ENCODE data around the gene HVCN1.

HVCN1 gene

GRCh38 chr12:110699591-110700445 lies 10.9 kb upstream of the HVCN1 start:
- DNase-seq (ENCODE audit: low read depth in 3 of 3), result no peak

GRCh38 chr12:110698171-110698902 lies 9.4 kb upstream of the HVCN1 start:
- DNase-seq (ENCODE audit: low read depth in 3 of 3), result peak; percentile 60 to 73 (median 66)

GRCh38 chr12:110697236-110697635 lies 8.3 kb upstream of the HVCN1 start:
- no peak for DNase-seq (ENCODE audit: low read depth in 3 of 3)

DNA sequence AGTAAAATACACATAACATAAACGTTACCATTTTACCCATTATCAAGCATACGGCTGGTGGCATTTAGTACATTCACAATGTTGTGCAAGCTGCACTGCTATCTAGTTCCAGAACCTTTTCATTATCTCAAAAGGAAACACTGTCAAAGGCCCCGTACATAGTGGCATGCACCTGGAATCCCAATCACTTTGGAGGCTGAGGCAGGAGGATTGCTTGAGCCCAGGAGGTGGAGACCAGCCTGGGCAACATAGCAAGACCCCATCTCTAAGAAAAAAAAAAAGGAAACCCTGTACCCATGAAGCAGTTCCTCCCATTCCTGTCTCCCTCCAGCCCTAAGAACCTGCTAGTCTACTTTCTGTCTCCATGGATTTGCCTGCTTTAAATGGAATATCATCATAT lies 7.4 kb upstream of the HVCN1 start:
- DNase-seq (ENCODE audit: low read depth in 3 of 3), result no peak

- DNase-seq (ENCODE audit: low read depth in 3 of 3), result no peak
These were observed 5.5 kb upstream of the HVCN1 start for GRCh38 chr12:110694330-110694901.

DNA sequence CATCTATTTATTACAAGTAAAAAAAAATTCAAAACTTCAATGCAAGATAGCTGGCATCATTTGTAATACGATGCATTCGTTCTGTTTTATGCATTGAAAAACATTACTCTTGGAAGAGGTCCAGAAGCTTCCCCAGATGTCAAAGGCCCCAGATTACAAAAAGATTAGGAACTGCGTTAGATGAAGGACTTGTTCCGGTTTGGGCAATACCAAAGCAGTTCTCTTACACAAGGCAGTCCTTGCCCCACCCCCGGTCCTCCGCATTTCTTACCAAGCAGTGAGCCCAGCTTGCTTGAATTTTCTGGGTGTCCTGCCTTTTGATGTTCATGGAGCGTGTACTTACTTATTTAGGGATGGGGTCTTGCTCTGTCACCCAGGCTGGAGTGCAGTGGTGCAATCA lies 4.8 kb upstream of the HVCN1 start:
- DNase-seq (ENCODE audit: low read depth in 3 of 3), result no peak

DNA sequence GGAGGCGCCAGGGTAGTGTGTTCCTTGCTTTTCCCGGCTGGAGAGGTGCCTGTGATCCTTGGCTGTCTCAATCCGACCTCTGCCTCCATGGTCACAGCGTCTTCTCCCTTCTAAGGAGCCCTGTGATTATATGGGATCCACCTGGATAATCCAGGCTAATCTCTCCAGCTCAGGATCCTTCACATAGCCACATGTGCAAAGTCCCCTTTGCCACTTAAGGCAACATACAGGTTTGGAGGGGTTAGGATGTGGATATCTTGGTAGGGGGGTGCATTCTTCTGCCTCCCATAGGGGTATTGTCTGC lies 1.2 kb upstream of the HVCN1 start:
- no peak for DNase-seq (ENCODE audit: low read depth in 3 of 3)

DNA sequence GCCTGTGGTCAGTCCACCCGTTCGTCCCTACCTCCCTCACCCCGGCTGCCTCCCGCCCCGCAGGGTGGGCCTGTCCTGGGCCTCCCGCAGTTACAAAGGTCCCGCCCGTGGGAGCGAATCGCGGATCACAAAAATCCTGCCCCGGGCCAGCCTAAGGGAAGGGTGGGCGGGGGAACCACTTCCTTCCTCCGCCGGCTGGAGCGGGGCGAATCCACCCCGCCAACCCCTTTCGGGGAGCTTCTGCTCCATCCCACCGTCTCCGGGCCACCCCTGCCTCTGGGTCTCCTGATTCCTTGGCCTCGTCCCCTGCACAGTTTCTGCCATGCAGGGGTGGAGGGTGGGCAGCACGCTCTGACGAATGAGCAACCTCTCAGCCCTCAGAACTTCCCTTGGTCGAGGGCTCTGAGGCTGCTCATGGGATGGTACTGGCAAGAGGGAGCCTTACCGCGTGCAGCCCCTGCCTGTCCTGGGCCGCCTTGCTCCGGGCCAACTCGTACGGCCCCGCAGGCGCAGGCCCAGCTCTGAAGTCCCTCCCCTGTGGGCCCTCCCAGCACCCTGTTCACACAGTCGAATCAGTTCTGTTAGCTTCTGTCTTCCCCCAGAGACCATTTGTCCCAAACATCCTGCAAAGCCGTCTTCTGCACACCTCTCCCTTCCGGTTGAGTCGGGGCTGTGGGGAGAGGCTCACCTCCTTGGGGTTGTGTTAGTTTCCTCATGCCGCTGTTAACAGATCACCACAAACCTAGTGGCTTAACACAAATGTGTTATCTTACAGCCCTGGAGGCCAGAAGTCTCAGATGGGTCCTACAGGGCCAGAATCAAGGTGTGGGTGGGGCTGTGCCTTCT lies 589 bp upstream of the HVCN1 start:
- peak in 2 of 3 donors; percentile 19 to 33 for DNase-seq (ENCODE audit: low read depth in 3 of 3)

DNA sequence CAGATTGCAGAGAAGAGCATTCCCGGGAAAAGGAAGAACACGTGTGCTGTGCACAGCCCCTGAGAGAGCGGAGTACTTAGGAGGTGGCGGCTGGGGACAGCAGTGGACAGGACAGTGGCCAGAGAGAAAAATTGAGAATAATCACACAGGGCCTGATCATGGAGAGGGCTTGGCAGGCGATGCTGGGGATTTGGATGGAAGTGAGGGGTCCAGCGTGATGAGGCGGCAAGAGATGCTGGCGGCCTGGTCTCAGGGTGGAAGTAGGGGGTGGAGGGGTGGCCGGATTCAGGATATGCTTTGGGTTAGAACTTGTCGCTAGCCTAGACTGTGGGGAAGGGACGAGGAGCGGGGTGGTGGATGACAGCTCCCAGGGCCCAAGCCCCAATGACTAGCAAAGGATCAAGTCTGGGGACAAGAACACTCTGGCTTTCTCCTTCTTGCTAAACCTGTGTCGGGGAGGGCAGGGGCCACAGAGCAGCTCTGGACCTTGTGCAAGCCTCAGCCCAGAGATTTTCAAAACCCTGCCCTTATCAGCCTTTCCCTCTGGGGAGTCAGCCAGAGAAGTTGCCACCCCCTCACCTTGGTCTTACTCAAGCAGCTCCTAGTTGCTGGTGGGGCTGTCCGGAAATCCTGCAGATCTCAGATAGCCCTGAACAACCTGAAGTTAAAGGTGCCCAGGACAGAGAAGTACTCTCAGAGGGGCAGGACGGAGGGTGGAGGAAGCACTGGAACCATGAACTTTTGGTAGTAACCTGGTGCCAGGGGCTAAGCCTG lies 1.3 kb downstream of the HVCN1 start:
- no peak for DNase-seq (ENCODE audit: low read depth in 3 of 3)

GRCh38 chr12:110686294-110686903 lies 2.5 kb downstream of the HVCN1 start:
- no peak for DNase-seq (ENCODE audit: low read depth in 3 of 3)

GRCh38 chr12:110684312-110684836 lies 4.5 kb downstream of the HVCN1 start:
- no peak for DNase-seq (ENCODE audit: low read depth in 3 of 3)

- no peak for DNase-seq (ENCODE audit: low read depth in 3 of 3)
These were observed 5.0 kb downstream of the HVCN1 start for GRCh38 chr12:110683888-110684287.

GRCh38 chr12:110680032-110680431 lies 8.9 kb downstream of the HVCN1 start:
- no peak for DNase-seq (ENCODE audit: low read depth in 3 of 3)

GRCh38 chr12:110679201-110679600 lies 9.7 kb downstream of the HVCN1 start:
- no peak for DNase-seq (ENCODE audit: low read depth in 3 of 3)

DNA sequence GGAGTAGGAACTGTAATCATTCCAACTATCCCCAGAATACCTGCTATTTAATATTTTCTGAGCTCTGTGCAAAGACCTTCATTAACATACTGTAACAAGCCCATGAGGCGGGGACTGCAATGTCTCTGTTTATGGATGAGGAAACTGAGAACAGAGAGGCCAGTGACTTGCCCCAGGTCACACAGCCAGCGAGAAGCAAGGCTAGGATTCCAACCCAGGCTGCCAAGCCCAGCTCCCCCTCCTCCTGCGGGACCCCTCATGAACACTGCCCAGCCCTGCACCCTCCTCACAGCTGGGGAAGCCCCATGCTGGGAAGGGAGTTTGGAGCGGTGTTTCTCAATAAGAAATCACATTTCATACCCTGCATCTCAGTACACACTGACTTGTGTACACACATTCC lies 10.9 kb downstream of the HVCN1 start:
- no peak for DNase-seq (ENCODE audit: low read depth in 3 of 3)

GRCh38 chr12:110677206-110677911 lies 11.6 kb downstream of the HVCN1 start:
- no peak for DNase-seq (ENCODE audit: low read depth in 3 of 3)

DNA sequence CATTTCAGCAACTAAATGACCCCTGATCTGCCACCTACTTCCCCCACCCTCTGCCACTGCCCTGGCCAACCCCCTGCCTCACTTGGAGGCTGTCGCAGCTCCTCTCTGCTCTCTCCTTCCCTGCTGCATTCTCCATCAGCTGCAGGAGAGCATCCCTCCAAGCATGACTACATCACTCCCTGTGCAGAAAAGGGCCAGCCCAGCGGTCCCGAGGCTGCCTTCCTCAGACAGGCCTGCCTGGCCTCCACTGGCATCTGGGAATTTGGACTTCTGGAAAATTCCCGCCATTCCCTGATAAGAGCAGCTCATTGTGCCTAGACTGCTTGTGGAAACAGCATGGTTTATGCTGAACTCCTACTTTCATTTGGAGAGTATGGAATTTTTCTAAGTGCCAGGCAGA lies 12.7 kb downstream of the HVCN1 start:
- DNase-seq (ENCODE audit: low read depth in 3 of 3), result no peak

GRCh38 chr12:110670161-110670701 lies 18.7 kb downstream of the HVCN1 start:
- DNase-seq (ENCODE audit: low read depth in 3 of 3), result peak in 1 of 3 donors; percentile 30

GRCh38 chr12:110669193-110669502 lies 19.8 kb downstream of the HVCN1 start:
- no peak for DNase-seq (ENCODE audit: low read depth in 3 of 3)

All from stimulated activated CD4-positive, alpha-beta T cell treated with anti-CD3 and anti-CD28 coated beads, TNF-alpha, amount 100 ng/mL, for 48 hours (primary cell).